ENCODE data around the gene ERC1. TPM values are rescaled to one million over a fixed set of nuclear protein-coding genes. Genes with fewer than 3 reads are reported as not detected.

ERC1 gene
- total RNA-seq, 4 donors from 2014 or later: 28.9 to 106 (median 43.6) TPM

GRCh38 chr12:1343422-1343821 is 352.4 kb downstream of the ERC1 start:
- TF ChIP-seq POLR2A (IDR thresholded peaks at IDR 0.05): no peak
- TF ChIP-seq, protein P1, sequence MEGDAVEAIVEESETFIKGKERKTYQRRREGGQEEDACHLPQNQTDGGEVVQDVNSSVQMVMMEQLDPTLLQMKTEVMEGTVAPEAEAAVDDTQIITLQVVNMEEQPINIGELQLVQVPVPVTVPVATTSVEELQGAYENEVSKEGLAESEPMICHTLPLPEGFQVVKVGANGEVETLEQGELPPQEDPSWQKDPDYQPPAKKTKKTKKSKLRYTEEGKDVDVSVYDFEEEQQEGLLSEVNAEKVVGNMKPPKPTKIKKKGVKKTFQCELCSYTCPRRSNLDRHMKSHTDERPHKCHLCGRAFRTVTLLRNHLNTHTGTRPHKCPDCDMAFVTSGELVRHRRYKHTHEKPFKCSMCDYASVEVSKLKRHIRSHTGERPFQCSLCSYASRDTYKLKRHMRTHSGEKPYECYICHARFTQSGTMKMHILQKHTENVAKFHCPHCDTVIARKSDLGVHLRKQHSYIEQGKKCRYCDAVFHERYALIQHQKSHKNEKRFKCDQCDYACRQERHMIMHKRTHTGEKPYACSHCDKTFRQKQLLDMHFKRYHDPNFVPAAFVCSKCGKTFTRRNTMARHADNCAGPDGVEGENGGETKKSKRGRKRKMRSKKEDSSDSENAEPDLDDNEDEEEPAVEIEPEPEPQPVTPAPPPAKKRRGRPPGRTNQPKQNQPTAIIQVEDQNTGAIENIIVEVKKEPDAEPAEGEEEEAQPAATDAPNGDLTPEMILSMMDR (IDR thresholded peaks at IDR 0.05): no peak
- no peak overlapping the region for H3K27ac ChIP-seq
- no peaks in the 10 kb centered on the region for H3K27me3 ChIP-seq
- H3K9me3 ChIP-seq: no peaks in the 10 kb centered on the region
- no peaks in the 10 kb centered on the region for H3K36me3 ChIP-seq
- no peak for DNase-seq
- no peaks in the 10 kb centered on the region for H3K4me1 ChIP-seq
- intact Hi-C loops (cut with DNase I; ENCODE audit: low total_unique reads): no loop called here
- no peak overlapping the region for H3K4me3 ChIP-seq

DNA sequence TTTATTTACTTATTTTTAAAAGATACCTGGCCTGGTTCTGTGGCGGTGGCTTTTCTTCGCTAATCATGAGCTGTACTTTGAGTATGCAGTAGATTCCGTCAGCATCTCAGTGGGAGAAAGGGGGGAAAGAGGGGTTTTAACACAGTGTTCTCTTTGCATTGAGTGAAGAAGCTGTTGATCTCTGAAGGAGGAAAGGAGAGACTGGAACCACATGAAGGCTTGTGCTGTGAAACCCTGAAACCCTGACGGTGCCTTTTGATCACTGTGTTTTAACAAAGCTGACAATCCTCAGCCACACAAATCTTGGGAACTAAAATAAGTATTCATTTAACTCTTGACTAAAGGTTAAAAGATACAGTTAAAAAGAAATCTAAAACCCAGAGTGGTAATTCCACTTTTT is 353.2 kb downstream of the ERC1 start:
- Histone ChIP-seq H3K9me3 (no peaks in the 10 kb centered on the region), H3K27ac (no peak overlapping the region), H3K4me1 (no peaks in the 10 kb centered on the region), H3K36me3 (no peaks in the 10 kb centered on the region), H3K27me3 (no peaks in the 10 kb centered on the region), H3K4me3 (no peak overlapping the region)
- TF ChIP-seq, protein P1 (IDR thresholded peaks at IDR 0.05): no peak
- TF ChIP-seq POLR2A (IDR thresholded peaks at IDR 0.05): no peak
- intact Hi-C loops (cut with DNase I; ENCODE audit: low total_unique reads): no loop called here
- no peak for DNase-seq

DNA sequence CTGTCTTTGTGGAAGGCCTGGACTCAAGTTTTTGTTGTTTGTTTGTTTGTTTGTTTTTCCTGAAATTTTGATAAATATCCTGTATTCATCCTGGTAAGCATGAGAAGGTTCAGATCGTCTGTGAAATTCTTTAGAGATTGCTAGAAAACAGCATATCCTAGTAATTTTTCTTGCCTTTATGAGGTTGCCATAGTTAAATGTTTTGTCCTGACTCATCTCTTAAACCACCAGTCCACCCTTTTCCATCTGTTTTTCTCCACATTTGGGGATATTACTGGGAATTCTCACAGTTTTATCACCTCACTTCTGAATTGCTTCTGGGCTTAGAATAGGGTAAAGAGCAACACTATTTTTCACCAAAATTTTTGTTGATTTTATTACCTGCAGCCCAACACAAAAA is 355.1 kb downstream of the ERC1 start:
- H3K4me1 ChIP-seq: no peaks in the 10 kb centered on the region
- no peak overlapping the region for H3K27ac ChIP-seq
- H3K36me3 ChIP-seq: no peaks in the 10 kb centered on the region
- TF ChIP-seq, protein P1 (IDR thresholded peaks at IDR 0.05): no peak
- TF ChIP-seq POLR2A (IDR thresholded peaks at IDR 0.05): no peak
- DNase-seq: no peak
- intact Hi-C loops (cut with DNase I; ENCODE audit: low total_unique reads): no loop called here
- H3K27me3 ChIP-seq: no peaks in the 10 kb centered on the region
- H3K4me3 ChIP-seq: no peak overlapping the region
- no peaks in the 10 kb centered on the region for H3K9me3 ChIP-seq

- Histone ChIP-seq H3K4me1 (no peaks in the 10 kb centered on the region), H3K27ac (no peak overlapping the region), H3K9me3 (no peaks in the 10 kb centered on the region), H3K36me3 (no peaks in the 10 kb centered on the region), H3K27me3 (no peaks in the 10 kb centered on the region), H3K4me3 (no peak overlapping the region)
- TF ChIP-seq POLR2A (IDR thresholded peaks at IDR 0.05): no peak
- TF ChIP-seq, protein P1 (IDR thresholded peaks at IDR 0.05): no peak
- intact Hi-C loops (cut with DNase I; ENCODE audit: low total_unique reads): no loop called here
- no peak for DNase-seq
Measured at GRCh38 chr12:1347294-1347693, 356.3 kb downstream of the ERC1 start.

- TF ChIP-seq POLR2A (IDR thresholded peaks at IDR 0.05): no peak
- TF ChIP-seq, protein P1 (IDR thresholded peaks at IDR 0.05): no peak
- Histone ChIP-seq H3K27ac (no peak overlapping the region), H3K27me3 (no peaks in the 10 kb centered on the region), H3K9me3 (no peaks in the 10 kb centered on the region), H3K4me1 (no peaks in the 10 kb centered on the region), H3K36me3 (no peaks in the 10 kb centered on the region), H3K4me3 (no peak overlapping the region)
- DNase-seq: no peak
- intact Hi-C loops (cut with DNase I; ENCODE audit: low total_unique reads): no loop called here
Measured at GRCh38 chr12:1348606-1349005, 357.6 kb downstream of the ERC1 start.

All from uterus (tissue), 4 donors.